Posterior cingulate gyrus (tissue), 11 donors: ENCODE data around the gene KLF3.
A peak's percentile ranks its signal among the peaks of the same experiment; 100 is the strongest.

Experiments used
- DNase-seq, 10 donors: peaks; one replicate each; pipeline versions ENCODE4 v3.0.0 to v3.0.0-alpha.2; 2020 to 2021; ENCODE audit warnings: mixed read lengths in 3 of 10
- intact Hi-C: fragments of 100-400 bp; cut with DNase I; formaldehyde crosslinking; loops from one replicate; pipeline ENCODE4 v1.15.1; 2023

The KLF3 gene

DNA sequence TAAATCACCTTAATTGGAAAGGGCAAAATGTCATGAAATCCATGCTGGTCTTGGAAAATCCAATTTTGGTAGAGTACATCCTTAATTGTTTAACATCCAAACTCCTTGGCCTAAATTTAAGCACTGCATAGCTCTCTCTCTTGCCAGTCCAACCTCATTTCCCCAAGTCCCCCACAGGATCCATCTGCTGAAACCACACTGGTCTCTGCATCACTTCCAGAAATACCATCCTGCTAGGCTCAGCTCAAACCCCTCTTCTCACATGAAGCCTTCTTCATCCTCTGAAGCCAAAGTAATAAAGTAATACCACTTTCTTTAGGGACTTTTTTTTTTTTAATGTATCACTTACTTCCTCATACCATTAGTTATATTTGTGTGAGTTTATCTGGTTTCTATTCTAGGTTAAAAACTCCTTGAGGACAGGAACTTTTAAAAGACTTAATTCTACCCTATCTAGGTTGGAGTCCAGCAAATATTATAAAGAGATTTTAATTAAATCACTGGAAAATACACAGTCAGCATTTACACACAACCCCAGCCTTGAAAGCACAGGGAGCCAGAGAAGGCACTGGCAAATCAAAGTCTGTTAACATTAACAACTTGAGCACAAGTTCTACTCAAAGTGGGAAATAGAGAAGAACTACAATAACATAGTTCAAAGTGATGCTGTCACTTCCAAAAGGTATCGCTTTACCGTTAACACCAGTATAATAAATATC is 16.7 kb upstream of the KLF3 start:
- intact Hi-C loops, result no loop called here
- DNase-seq, result no peak

DNA sequence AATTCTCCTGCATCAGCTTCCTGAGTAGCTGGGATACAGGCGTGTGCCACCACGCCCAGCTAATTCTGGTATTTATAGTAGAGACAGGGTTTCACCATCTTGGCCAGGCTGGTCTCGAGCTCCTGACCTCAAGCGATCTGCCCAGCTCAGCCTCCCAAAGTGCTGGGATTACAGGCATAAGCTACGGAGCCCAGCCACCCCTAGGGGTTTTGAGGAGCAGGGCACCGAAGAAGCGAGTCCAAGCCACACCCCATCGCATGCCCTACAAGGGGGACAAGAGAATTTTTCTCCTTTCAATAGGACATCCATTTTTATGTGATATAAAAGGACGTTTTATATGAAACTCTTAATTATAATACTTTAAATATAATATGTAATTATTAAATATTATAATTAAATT is 13.9 kb upstream of the KLF3 start:
- intact Hi-C loops, result no loop called here
- DNase-seq, result no peak

DNA sequence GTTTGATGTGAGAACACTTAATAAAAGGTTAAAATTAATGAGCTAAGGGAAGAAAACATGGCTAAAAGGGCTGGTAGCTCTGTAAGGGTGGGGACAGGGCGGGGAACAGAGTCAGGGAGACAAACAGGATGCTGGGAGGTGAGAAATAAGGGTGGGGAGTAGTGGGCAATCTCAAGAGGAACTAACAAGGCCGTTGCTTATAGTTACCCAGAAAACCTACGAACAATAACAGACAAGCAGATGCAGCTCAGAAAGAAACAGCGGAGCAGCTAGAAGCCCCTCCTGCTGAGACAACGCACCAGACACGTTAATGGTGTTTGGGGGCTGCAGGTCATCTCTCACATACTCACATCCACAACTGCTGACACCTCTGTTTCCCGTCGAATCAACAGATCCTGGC is 9.7 kb upstream of the KLF3 start:
- intact Hi-C loops, result no loop called here
- DNase-seq, result no peak

DNA sequence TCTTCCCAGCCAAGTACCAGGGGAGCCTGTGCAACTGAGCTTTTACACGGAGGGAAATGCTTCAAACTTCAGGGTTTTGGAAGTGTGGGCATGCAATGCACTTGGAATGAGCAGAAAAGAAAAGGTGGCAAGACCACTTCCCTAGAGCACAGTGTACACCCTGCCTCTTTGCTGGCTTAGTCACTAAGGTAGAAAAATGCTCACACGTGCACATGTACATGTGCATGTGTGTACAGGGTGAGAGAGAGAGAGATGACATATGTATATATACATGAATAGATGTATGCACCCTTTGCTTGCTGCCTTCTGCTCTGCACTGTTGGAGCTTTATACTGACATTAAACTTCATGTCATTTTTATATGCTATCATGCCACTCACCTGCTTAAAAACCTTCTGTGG is 7.9 kb upstream of the KLF3 start:
- DNase-seq, result no peak
- intact Hi-C loops, result loop anchor here (5.0 kb wide), 1 partner anchor 34 kb away; no protein-coding TSS in a partner anchor

DNA sequence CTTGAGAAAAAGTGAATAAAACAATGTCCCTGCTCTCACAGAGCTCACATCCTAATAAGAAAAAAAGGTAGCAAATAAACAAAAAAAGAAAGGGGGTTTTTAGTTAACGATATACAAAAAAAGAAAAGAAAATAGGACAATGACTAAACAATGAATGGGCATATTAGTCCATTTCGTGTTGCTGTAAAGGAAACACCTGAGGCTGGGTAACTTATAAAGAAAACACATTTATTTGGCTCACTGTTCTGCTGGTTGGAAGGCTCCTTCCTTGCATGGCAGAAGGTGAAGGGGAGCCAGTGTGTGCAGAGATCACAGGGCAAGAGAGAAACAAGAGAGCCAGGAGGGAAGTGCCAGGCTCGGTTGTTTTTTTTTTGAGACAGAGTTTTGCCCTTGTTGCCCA is 4.7 kb upstream of the KLF3 start:
- no peak for DNase-seq
- intact Hi-C loops, result loop anchor here (5.0 kb wide), 1 partner anchor 37 kb away; no protein-coding TSS in a partner anchor

DNA sequence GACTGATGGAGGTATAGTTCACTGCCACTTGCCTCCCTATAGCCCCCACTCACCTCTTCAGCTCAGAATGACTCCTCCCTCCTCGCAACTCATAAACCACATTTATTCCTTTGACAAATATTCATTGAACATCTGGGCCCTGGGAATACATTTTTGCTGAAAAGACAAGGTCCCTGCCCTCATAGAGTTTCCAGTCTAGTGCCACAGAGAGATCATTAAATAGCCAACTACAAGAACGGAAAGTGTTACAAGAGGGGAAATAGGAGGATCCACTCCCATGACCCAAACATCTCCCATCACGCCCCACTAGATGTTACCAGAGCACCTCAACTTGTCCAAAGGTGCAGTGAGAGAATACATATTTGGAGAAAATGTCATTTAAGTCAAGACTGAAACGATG is 3.2 kb upstream of the KLF3 start:
- intact Hi-C loops, result no loop called here
- DNase-seq, result no peak

DNA sequence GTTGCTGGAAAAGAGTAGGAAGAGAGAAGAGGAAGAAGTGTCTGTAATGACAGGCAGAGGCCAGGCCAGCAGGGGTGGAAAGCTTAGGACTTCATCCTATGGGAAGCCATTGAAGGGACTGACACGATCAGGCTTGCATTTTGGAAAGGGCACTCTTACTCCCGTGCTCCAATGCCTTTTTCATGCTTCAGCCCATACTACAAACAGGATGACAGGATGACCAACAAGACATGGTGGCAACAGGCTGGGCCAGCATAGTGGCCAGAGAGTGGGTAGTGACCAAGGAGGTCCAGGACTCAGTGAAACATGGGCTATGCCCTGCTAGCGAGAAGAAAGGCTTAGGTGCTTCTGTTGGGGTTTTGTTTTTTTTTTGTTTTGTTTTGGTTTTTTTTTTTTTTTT is 2.6 kb upstream of the KLF3 start:
- no peak for DNase-seq
- intact Hi-C loops, result no loop called here

DNA sequence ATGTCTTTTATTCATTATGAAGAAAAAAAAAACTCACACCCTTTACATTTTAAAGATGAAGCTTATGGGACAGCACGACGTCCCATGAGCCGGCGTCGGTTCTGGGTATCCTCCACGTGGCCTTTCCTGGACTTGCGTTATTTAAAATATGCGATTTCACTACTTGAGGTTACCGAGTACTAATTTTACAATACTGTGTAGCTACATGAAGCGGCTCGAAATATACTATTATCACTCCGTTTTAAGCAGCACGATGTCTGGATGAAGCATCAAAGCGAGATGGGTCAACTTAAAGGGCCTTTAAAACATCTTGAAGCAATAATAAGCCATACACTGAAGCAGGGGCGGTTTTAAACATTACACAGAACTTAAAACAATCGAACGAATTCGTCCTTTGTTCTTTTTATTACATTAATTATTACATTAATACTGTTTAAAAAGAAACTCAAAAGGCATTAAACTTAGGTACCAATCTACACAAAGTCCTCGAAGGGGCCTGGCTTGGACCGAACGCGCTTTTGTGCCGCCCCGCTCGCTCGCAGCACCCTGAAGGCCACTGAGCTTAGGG is 1.4 kb upstream of the KLF3 start:
- intact Hi-C loops, result no loop called here
- no peak for DNase-seq

DNA sequence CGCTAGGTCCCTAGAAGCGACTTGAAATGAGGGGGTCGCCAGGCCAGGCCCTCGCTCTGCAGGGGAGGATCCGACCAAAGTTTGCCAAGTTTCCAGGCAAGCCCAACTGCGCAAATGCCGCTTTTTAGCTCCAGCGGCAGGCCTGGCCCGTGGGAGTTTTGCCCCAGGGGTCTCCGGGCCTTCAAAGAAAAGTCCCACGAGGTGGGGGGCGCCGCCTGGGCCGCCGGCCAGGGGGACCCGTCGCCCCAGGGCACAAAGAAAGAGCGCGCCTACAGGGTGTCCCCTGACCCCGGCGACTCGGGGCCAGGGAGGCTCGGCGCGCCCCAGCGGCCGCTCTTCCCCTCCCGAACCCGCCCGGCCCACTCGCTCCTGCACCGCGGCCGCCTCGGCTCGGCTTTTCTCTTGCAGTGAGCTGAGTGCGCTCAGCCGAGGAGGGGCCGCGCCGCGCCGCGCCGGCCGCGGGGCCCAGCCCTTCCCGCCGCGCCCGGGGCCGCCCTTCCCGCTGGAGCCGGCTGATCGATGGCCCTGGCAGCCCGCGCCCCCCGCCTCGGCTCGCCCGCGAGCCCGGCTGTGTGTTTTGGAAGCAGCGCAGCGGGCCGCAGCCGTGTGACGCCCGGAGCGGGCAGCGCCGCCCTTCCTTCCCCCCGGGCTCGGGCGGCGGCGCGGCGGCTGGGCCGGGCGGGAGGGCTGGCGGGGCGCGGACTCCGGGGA is 754 bp upstream of the KLF3 start:
- DNase-seq, result peak in 4 of 10 donors; percentile 35 to 87 (median 80)

DNA sequence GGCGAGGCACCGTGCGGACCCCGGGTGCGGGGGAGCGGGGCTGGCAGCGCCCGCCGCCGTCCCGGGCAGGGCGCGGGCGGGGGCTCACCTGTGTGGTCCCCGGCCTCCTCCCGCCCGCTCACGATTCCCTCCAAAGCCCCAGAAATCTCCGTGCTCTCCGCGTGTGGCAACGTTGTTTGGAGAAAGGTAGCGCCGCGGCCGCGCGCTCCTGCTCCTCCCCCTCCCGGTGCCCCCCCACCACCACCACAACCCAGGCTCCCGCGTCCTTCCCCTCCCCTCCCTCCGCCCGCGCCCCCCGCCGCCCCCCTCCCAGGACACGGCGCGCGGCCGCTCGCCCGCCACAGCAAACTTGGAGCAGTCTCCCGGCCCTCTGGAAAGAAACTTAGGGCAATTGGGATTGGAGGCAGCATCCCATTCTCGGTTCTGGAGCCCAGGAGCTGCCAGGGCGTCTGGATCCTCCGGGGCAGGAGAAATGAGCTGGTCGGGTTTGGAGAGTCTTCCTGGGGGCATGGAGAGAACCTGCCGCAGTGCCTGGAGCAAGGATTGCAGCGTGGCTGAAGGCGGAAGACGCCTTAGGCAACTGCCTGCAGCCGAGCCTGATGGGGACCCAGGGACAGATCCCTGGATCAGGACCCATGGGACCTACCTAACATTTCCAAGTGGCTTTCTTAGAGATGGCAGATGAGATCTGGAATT is 855 bp downstream of the KLF3 start:
- intact Hi-C loops, result loop anchor here (2.0 to 5.0 kb wide), 2 partner anchors 98 to 978 kb away; partner anchors contain the start of gene RELL1
- peak; percentile 33 to 92 (median 53) for DNase-seq

More for the DNA sequence above, 754 bp upstream of the KLF3 start:
- intact Hi-C loops, result no loop called here

DNA sequence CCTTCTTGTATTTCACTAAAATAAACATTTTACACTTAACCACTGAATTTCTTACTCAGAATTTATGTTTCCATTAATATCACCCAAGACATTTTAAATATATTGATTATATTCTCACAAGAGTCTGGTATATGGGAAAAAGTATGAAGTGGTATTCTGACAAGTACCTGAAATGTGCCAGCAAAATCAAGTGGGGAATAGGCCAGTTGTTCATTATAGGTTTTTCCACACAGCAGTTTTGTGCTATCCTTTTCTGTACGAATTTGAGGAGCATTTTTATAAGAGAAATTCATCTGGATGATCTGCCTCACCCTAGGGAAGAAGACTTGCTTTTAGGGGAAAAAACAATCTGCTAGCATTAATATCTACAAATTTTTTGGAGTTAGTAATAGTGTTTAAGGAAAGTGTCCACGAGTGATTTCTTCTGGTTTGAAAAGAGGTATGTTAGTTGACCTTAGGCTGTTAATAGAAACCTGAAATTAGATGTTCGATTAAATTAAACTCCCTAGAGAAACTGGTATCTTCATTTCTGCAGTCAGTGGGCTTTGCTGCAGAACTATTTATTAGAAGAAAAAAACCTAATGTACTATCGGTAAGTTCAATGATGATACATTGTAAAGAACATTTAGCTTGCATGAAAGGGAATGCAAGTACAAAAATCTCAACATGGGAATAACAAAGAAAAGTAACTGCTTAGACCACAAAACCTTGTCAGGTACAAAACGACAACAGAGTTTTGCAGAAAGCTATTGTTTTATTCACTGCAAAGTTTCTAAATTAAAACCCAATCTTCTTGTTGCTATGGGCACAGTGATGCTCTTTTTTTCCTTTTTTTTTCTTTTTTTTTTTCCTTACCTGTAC is 1.8 kb downstream of the KLF3 start:
- no peak for DNase-seq
- intact Hi-C loops, result loop anchor here (2.0 to 5.0 kb wide), 2 partner anchors 99 to 978 kb away; partner anchors contain the start of gene RELL1

DNA sequence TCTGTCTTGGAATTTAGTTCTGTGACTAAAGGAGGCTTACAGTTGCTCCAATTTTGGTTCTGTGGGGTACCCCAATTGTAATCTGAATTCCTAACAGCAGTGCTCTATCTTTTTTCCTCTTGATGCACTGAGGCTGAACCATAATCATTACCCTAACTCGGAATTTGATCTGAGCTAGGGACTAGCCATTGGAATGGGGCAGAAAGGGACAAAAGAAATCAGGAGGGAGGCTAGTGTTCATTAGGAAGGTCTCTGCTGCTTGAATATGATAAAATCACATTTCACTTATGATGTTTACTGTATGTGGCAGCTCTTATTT is 2.7 kb downstream of the KLF3 start:
- no peak for DNase-seq
- intact Hi-C loops, result loop anchor here (5.0 kb wide), 1 partner anchor 979 kb away; the partner anchor contains the start of gene RELL1

DNA sequence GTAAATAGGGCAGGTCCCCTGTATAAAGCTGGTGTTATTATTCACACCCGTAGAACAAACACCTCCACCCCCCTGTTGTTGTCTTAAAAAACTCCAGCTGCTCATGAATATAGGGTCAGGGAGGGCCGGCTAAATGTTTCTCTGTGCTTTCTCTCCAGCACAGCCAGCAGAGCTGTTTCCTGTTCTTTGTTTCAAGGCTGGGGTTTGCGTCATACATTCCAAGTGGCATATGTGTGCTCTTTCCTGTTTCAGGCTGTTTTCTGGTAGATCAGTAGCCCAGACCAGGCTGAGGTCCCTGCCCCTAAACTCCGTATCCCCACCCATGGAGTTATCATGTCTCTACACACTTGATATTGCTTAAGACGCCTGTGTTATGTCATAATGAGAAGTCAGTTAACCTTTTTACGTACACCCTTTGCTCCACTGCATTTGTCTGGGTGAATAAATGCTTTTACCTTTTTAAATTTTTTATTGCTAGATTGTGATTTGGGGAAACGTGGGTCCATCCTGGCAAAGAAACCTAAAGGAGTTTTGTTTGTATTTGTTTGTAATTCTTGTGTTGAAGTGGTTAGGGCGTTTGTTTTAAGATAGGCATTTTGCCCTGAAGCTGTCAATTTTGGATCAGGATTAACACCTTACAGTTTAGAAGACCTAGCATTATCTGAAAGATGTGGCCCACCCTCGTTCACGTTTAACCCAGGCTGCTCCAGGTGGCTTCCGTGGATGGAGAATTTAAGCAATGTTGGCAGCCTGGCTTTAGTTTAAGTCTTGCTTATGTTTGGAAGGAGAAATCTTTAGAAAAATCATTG is 3.3 kb downstream of the KLF3 start:
- DNase-seq, result peak in 6 of 10 donors; percentile 38 to 85 (median 46)

DNA sequence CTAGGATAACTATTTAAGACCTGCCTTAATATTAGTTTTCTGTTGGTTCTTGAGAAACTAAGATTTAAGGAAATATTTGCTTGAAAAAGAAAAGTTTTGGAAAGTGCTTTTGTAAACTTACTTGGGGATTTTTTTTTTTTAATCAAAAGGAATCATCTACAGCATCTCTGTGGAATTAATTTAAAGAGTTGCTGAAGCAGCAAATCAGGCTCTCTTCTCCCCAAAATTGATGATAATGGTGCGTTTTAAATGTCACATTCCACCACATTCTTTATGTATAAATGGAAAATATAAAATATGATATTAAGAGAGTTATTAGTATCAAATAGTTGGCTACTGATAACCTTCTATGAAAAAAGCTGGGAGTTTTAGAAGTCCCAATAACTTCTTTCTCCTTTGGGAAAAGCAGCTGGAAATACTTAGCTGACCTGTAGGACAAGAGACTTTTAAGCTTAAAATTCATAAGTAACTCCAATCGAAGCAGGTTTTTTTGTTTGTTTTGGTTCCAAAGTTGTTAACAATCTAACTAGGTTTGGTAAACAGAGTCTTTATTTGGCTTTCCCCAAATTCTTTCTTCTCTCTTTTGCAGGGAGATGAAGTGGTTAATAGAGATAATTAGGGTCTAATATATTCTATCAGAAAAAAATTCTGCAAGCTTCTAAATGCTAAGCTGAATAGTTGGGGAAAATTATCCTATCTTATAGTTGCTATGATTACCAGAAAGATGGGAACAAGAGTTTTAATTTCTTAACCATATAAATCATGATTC is 4.4 kb downstream of the KLF3 start:
- intact Hi-C loops, result loop anchor here (5.0 kb wide), 1 partner anchor 981 kb away; the partner anchor contains the start of gene RELL1
- DNase-seq, result no peak

More for the DNA sequence above, 3.3 kb downstream of the KLF3 start:
- intact Hi-C loops, result loop anchor here (5.0 kb wide), 1 partner anchor 980 kb away; the partner anchor contains the start of gene RELL1

DNA sequence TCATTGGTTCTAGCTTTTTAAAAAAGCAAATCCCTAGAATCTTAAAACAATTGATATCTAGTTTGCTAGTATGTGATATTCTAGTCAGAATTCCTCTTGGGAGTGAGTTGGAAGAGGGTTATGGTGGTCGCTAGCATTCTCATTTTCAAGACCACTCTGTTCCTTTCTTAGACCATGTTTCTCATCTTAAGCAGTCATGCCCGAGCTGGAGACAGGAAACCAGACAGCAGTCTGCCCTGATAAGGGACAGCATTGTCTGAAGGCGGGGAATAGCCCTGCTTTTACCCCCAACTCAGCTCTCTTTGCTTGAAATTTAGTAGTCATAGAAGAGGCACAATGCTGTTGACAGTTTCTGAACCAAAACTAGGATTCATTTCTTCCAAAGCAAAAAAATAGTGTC is 5.2 kb downstream of the KLF3 start:
- no peak for DNase-seq
- intact Hi-C loops, result loop anchor here (5.0 kb wide), 1 partner anchor 982 kb away; the partner anchor contains the start of gene RELL1

DNA sequence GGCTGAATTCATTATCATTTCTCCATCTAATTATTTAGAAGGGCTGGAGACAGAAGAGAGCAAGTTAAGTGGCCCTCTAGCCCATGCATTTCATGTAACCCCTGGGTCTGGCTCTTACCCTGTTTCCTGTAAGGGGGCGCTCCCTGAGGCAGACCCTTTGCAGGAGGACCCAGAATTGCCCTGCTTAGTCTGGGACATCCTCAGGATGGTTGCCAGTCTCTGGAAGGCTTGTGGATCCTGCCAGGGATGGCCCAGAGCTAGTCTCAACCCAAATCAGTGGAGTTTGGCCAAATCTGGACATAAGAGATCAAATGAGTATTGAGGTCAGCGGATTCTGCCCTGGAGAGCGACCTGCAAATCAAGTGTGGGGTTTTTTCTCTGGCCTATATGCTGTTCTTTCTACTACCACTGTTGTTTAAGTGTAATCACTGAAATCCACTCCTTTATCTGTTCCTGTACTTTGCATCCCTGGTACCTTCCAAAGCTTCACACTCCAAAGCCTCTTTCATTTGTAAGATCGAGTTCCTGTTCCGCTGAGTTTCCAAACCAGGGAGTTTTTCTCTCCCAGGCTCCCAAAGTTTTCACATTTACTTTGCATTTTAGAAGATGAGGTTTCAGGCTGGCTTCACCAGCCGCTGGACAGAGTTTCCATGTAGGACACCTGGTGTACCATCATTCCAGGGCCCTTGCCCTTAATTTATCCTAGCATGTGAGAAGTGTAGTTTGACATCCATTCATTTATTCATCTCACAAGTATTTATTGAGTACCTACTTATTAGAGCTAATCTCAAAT is 6.3 kb downstream of the KLF3 start:
- no peak for DNase-seq
- intact Hi-C loops, result no loop called here

DNA sequence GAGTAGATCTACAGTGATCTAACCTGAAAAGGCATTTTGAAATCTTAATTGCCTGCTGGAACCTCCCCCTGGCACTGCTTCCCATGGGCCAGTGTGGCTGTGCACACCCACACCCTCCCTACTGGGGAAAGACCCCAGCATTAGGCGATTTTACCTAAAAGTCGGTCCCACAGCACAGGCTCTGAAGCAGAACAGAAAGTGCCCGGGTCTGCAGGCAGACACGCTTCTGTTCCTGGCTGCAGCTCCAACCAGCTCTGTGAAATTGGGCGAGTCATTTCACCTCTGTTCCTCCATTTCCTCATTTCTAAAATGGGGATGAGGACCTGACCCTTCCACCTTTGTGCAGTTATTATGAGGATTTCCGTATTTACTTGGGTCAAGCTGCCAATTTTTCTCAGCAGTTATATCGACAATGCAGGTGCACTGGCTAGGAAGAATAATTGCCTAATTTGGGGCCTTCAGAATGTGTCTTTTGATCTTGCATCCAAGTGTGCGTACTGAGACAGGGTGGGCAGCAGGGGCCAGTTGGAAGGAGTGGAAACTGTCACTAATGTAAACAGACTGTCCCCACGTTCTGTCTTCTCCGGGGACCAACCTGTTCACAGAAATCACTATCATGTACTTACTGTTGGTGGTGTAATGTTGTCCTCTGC is 7.1 kb downstream of the KLF3 start:
- intact Hi-C loops, result no loop called here
- no peak for DNase-seq
